Measurements from ENCODE around the gene HACE1.

DNA sequence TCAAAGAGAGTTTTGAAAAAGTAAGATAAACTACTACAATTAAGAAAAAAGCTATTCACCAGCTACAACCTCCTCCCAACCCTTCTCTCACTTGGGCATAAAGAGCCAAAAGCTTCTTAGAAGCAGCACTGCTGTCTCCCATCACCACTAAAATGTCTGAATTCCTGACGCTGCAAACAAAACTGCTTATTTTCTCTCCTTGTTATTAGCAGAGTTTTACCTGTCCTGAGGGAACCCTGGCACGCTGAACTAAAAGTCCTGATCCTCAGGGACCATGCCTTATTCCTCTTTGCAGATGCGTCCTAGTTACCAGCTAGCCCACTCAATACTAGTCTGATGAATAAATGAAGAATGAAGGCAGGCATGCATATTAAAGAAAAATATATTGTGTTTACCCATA lies 1.1 kb downstream of the HACE1 start:
- no peak for TF ChIP-seq CTCF (IDR thresholded peaks at IDR 0.05)
- TF ChIP-seq POLR2A (IDR thresholded peaks at IDR 0.05), result no peak

All from sigmoid colon (tissue), 3 donors.